Neural progenitor cell (in vitro differentiated cells): ENCODE data around the gene CEP68. TPM values are rescaled to one million over a fixed set of nuclear protein-coding genes. Genes with fewer than 3 reads are reported as not detected.

Experiments used
- DNase-seq: peaks from one replicate; pipeline ENCODE4 v3.0.0-alpha.2; 2016; ENCODE audit warnings: low spot score
- H2AFZ ChIP-seq: fragments of 200-600 bp; sonication (generic); replicated peaks from 2 replicates; pipeline ENCODE4 v1.6.1; 2016; ENCODE audit warnings: antibody characterized with exemption
- H3F3A ChIP-seq: fragments of 200-600 bp; sonication (generic); 2 replicates; pipeline ENCODE4 v1.6.1; 2016; ENCODE audit warnings: antibody characterized with exemption, low read depth
- H3K27ac ChIP-seq: fragments of 200-600 bp; sonication (generic); 2 replicates; pipeline ENCODE4 v1.5.1; 2016; ENCODE audit warnings: mild to moderate bottlenecking
- H3K27me3 ChIP-seq: fragments of 200-600 bp; sonication (generic); 2 replicates; pipeline ENCODE4 v1.6.1; 2016; ENCODE audit warnings: mild to moderate bottlenecking, moderate library complexity
- H3K36me3 ChIP-seq: fragments of 200-600 bp; sonication (generic); 2 replicates; pipeline ENCODE4 v1.5.1; 2016
- H3K4me1 ChIP-seq: fragments of 200-600 bp; sonication (generic); 2 replicates; pipeline ENCODE4 v1.6.1; 2016; ENCODE audit warnings: mixed run types
- H3K4me2 ChIP-seq: fragments of 200-600 bp; sonication (generic); 2 replicates; pipeline ENCODE4 v1.6.1; 2016
- H3K4me3 ChIP-seq: fragments of 200-600 bp; sonication (generic); 2 replicates; pipeline ENCODE4 v1.5.1; 2016
- H3K79me2 ChIP-seq: fragments of 200-600 bp; sonication (generic); 2 replicates; pipeline ENCODE4 v1.6.1; 2016; ENCODE audit warnings: low read depth
- H3K9ac ChIP-seq: fragments of 200-600 bp; sonication (generic); 2 replicates; pipeline ENCODE4 v1.6.1; 2016
- H3K9me3 ChIP-seq: fragments of 200-600 bp; sonication (generic); 2 replicates; pipeline ENCODE4 v1.5.1; 2016; ENCODE audit warnings: low read depth
- H4K20me1 ChIP-seq: fragments of 200-600 bp; sonication (generic); 2 replicates; pipeline ENCODE4 v1.6.1; 2016; ENCODE audit warnings: low read depth
- H3K27ac Mint-ChIP-seq: 3 replicates; pipeline ENCODE4 v1.8.0; 2021; ENCODE audit warnings: mixed read lengths
- H3K27me3 Mint-ChIP-seq: 2 replicates; pipeline ENCODE4 v1.8.0; 2022; ENCODE audit warnings: low read depth, mild to moderate bottlenecking, inconsistent platforms, moderate library complexity, mixed read lengths; ENCODE audit not compliant: insufficient read depth
- H3K36me3 Mint-ChIP-seq: 3 replicates; pipeline ENCODE4 v1.8.0; 2021; ENCODE audit warnings: mixed read lengths
- H3K4me1 Mint-ChIP-seq: 3 replicates; pipeline ENCODE4 v1.8.0; 2021; ENCODE audit warnings: mixed read lengths
- H3K4me3 Mint-ChIP-seq: 3 replicates; pipeline ENCODE4 v1.8.0; 2021; ENCODE audit warnings: mild to moderate bottlenecking, moderate library complexity, mixed read lengths
- H3K9me3 Mint-ChIP-seq: 3 replicates; pipeline ENCODE4 v1.8.0; 2020; ENCODE audit warnings: mixed read lengths
- CTCF ChIP-seq: fragments of 200-600 bp; sonication (generic); IDR thresholded peaks from 2 replicates; pipeline ENCODE4 v1.5.1; 2017; ENCODE audit warnings: antibody characterized with exemption, mild to moderate bottlenecking
- EZH2 ChIP-seq: fragments of 200-600 bp; sonication (generic); IDR thresholded peaks from 2 replicates; pipeline ENCODE4 v1.6.1; 2017; ENCODE audit warnings: antibody characterized with exemption, mild to moderate bottlenecking, moderate library complexity
- EZH2phosphoT487 ChIP-seq: fragments of 200-600 bp; sonication (generic); IDR thresholded peaks from 2 replicates; pipeline ENCODE4 v1.6.1; 2017; ENCODE audit warnings: antibody characterized with exemption
- total RNA-seq: library from RNA; depleted of rRNA; stranded (reverse); fragments of >200 nt; gene quantifications from 2 replicates; pipeline ENCODE4 v1.2.3, GENCODE V29; 2015; ENCODE audit warnings: low replicate concordance

CEP68 gene
- total RNA-seq, 1 donor from 2014 or later, result 36.2 TPM

GRCh38 chr2:65057054-65057375, 799 bp downstream of the CEP68 start:
- Histone ChIP-seq H3K27ac (no peak overlapping the region), H4K20me1 (peaks cover 44% of the 10 kb centered on the region), H3K79me2 (peaks cover 66% of the 10 kb centered on the region), H3K4me2 (peak overlapping the region; percentile 97), H3F3A (peaks cover 4% of the 10 kb centered on the region), H3K4me1 (peaks cover 24% of the 10 kb centered on the region), H3K4me3 (peak overlapping the region; percentile 59), H3K9ac (peak overlapping the region; percentile 73), H3K9me3 (no peaks in the 10 kb centered on the region), H3K27me3 (no peaks in the 10 kb centered on the region), H3K36me3 (no peaks in the 10 kb centered on the region), H2AFZ (peak overlapping the region; percentile 1)
- DNase-seq, result no peak
- peaks cover 44% of the 10 kb centered on the region for H3K4me1 Mint-ChIP-seq
- peaks cover 2% of the 10 kb centered on the region for H3K9me3 Mint-ChIP-seq
- H3K4me3 Mint-ChIP-seq, result peak overlapping the region; percentile 91
- peak overlapping the region; percentile 82 for H3K27ac Mint-ChIP-seq
- peaks cover 2% of the 10 kb centered on the region for H3K36me3 Mint-ChIP-seq
- peaks cover 9% of the 10 kb centered on the region for H3K27me3 Mint-ChIP-seq
- no peak for TF ChIP-seq EZH2
- no peak for TF ChIP-seq EZH2phosphoT487
- no peak for TF ChIP-seq CTCF

- Histone ChIP-seq H3K27me3 (no peaks in the 10 kb centered on the region), H3K4me2 (peak overlapping the region; percentile 97), H3K79me2 (peaks cover 71% of the 10 kb centered on the region), H3K4me3 (peak overlapping the region; percentile 59), H3F3A (peaks cover 4% of the 10 kb centered on the region), H3K4me1 (peaks cover 24% of the 10 kb centered on the region), H3K9me3 (no peaks in the 10 kb centered on the region), H3K27ac (no peak overlapping the region), H4K20me1 (peaks cover 48% of the 10 kb centered on the region), H3K9ac (peak overlapping the region; percentile 73), H3K36me3 (no peaks in the 10 kb centered on the region), H2AFZ (no peak overlapping the region)
- H3K4me1 Mint-ChIP-seq, result peaks cover 45% of the 10 kb centered on the region
- H3K36me3 Mint-ChIP-seq, result peaks cover 2% of the 10 kb centered on the region
- H3K9me3 Mint-ChIP-seq, result no peaks in the 10 kb centered on the region
- H3K27me3 Mint-ChIP-seq, result peaks cover 9% of the 10 kb centered on the region
- H3K4me3 Mint-ChIP-seq, result peak overlapping the region; percentile 91
- peak overlapping the region; percentile 82 for H3K27ac Mint-ChIP-seq
- TF ChIP-seq CTCF (no peak), EZH2 (no peak), EZH2phosphoT487 (no peak)
- DNase-seq, result no peak
Observed at GRCh38 chr2:65057391-65058052, 1.3 kb downstream of the CEP68 start.

GRCh38 chr2:65059071-65059470, 2.9 kb downstream of the CEP68 start:
- no peak overlapping the region for H3K9ac ChIP-seq
- Mint-ChIP-seq H3K4me1 (peaks cover 53% of the 10 kb centered on the region), H3K27ac (no peak overlapping the region)

More at GRCh38 chr2:65059071-65059470, 2.9 kb downstream of the CEP68 start:
- Mint-ChIP-seq H3K27me3 (peaks cover 9% of the 10 kb centered on the region), H3K36me3 (peaks cover 8% of the 10 kb centered on the region), H3K9me3 (no peaks in the 10 kb centered on the region), H3K4me3 (no peak overlapping the region)
- Histone ChIP-seq H3K36me3 (no peaks in the 10 kb centered on the region), H3F3A (peaks cover 4% of the 10 kb centered on the region), H3K4me1 (peaks cover 24% of the 10 kb centered on the region), H3K27me3 (no peaks in the 10 kb centered on the region), H3K79me2 (peaks cover 87% of the 10 kb centered on the region), H3K4me3 (no peak overlapping the region), H3K9me3 (no peaks in the 10 kb centered on the region), H3K4me2 (peak overlapping the region; percentile 6), H4K20me1 (peaks cover 64% of the 10 kb centered on the region), H3K27ac (no peak overlapping the region), H2AFZ (no peak overlapping the region)
- DNase-seq, result no peak
- no peak for TF ChIP-seq EZH2
- no peak for TF ChIP-seq CTCF
